K562 (cell line): ENCODE measurements around the gene EIPR1. TPM values are rescaled to one million over a fixed set of nuclear protein-coding genes. Genes with fewer than 3 reads are reported as not detected.
A peak's percentile ranks its signal among the peaks of the same experiment; 100 is the strongest.

Experiments used
- ATAC-seq: fragments of 200-7000 bp; cut with Tn5 transposase; 3 replicates; pipeline ENCODE4 v1.9.1; 2020; ENCODE audit warnings: moderate library complexity
- BruUV-seq: library from RNA; stranded (reverse); fragments of 400-500 nt; replicated peaks from 2 replicates; lab custom pipeline; 2021; lab: Mats Ljungman, UMichigan
- CTCF ChIA-PET: fragments of 300-600 bp; formaldehyde crosslinking; extraction: SDS; loops from one replicate; lab custom pipeline; 2021; ENCODE audit warnings: low intra/inter-chr PET ratio; lab: Yijun Ruan, JAX
- POLR2A ChIA-PET: fragments of 300-600, 350-650 bp; sonication (Branson Sonifier 250); formaldehyde crosslinking; extraction: SDS; loops from one replicate; lab custom pipeline; 2021; ENCODE audit warnings: antibody characterized with exemption, inconsistent platforms; lab: Yijun Ruan, JAX
- DNase-seq, 4 experiments: peaks; one replicate each; pipeline versions ENCODE4 v3.0.0 to v3.0.0-alpha.2; 2011 to 2018; ENCODE audit warnings: low spot score in 3 of 4, mixed read lengths in 3 of 4; ENCODE audit errors: extremely low read depth in 1 of 4
- FAIRE-seq: peaks from 2 replicates; lab custom pipeline; 2011; peaks lifted over from hg19 to GRCh38; lab: Jason Lieb, UNC
- H2AFZ ChIP-seq: 2 replicates; pipeline ENCODE4 v1.6.0; 2011; ENCODE audit warnings: low read depth, low read length, control low read depth, inconsistent platforms
- H3K27ac ChIP-seq: fragments of 200-600 bp; 3 replicates; pipeline ENCODE4 v1.8.0; 2011; ENCODE audit warnings: low read depth, mild to moderate bottlenecking, control low read depth, inconsistent platforms, low read length, moderate library complexity, mixed read lengths; ENCODE audit errors: extremely low read depth
- H3K27me3 ChIP-seq, 2 experiments: fragments of 300-600 bp in 1 of 2; 2 replicates in 1 of 2; 3 replicates in 1 of 2; pipeline versions ENCODE4 v1.6.0 to v1.8.0; 2011; ENCODE audit warnings: inconsistent platforms in 2 of 2, low read length in 2 of 2, mild to moderate bottlenecking in 1 of 2, mixed read lengths in 1 of 2, moderate library complexity in 1 of 2; ENCODE audit not compliant: control insufficient read depth in 2 of 2, insufficient read depth in 2 of 2
- H3K36me3 ChIP-seq: fragments of 300-600 bp; 3 replicates; pipeline ENCODE4 v1.8.0; 2011; ENCODE audit warnings: mild to moderate bottlenecking, low read length, inconsistent platforms; ENCODE audit not compliant: control insufficient read depth, insufficient read depth
- H3K4me1 ChIP-seq, 2 experiments: fragments of 200-600 bp in 1 of 2; replicated peaks in 1 of 2; 2 replicates in 1 of 2; 3 replicates in 1 of 2; pipeline versions ENCODE4 v1.5.1 to v1.8.0; 2011; ENCODE audit warnings: inconsistent platforms in 2 of 2, low read length in 2 of 2, mild to moderate bottlenecking in 1 of 2, mixed read lengths in 1 of 2, moderate library complexity in 1 of 2; ENCODE audit not compliant: control insufficient read depth in 2 of 2, insufficient read depth in 2 of 2
- H3K4me2 ChIP-seq: 2 replicates; pipeline ENCODE4 v1.6.1; 2011; ENCODE audit warnings: low read length, control low read depth, inconsistent platforms, mixed read lengths; ENCODE audit not compliant: insufficient read depth
- H3K4me3 ChIP-seq: fragments of 200-600 bp; sonication (generic), shearing (Covaris generic); 2 replicates; pipeline ENCODE4 v1.5.1; 2016; ENCODE audit warnings: control low read depth, inconsistent platforms
- H3K79me2 ChIP-seq: fragments of 200-600 bp; 3 replicates; pipeline ENCODE4 v1.8.0; 2011; ENCODE audit warnings: low read length, inconsistent platforms; ENCODE audit not compliant: control insufficient read depth, insufficient read depth
- H3K9ac ChIP-seq, 2 experiments: 2 replicates each; pipeline versions ENCODE4 v1.6.0 to v1.6.1; 2011; ENCODE audit warnings: low read depth in 2 of 2, low read length in 2 of 2, control low read depth in 1 of 2, inconsistent platforms in 1 of 2, mild to moderate bottlenecking in 1 of 2, mixed read lengths in 1 of 2; ENCODE audit not compliant: insufficient read depth in 1 of 2
- H3K9me1 ChIP-seq: one replicate; pipeline ENCODE4 v1.6.0; 2011; ENCODE audit warnings: inconsistent platforms, mild to moderate bottlenecking, low read length, moderate library complexity; ENCODE audit not compliant: control insufficient read depth, insufficient read depth
- H3K9me3 ChIP-seq: replicated peaks from 2 replicates; pipeline ENCODE4 v1.5.1; 2011; ENCODE audit warnings: low read depth, low read length, inconsistent platforms; ENCODE audit not compliant: control insufficient read depth, insufficient read depth
- H4K20me1 ChIP-seq: replicated peaks from 2 replicates; pipeline ENCODE4 v1.6.1; 2011; ENCODE audit warnings: low read length, inconsistent platforms, mixed read lengths; ENCODE audit not compliant: control insufficient read depth, insufficient read depth
- CHD1 ChIP-seq: fragments of 200-600 bp; sonication (generic); IDR thresholded peaks from one replicate; pipeline ENCODE4 v1.6.1; 2012; ENCODE audit warnings: mild to moderate bottlenecking, moderate library complexity, low read length, inconsistent platforms
- CREB1 ChIP-seq, 2 experiments: sonication (generic) in 1 of 2; formaldehyde crosslinking in 1 of 2; IDR thresholded peaks; 2 replicates each; pipeline versions ENCODE4 v1.6.1 to v1.8.0; 2012 to 2022; ENCODE audit warnings: inconsistent platforms in 1 of 2, mild to moderate bottlenecking in 1 of 2, missing genetic modification reagents in 1 of 2, moderate library complexity in 1 of 2
- E2F4 ChIP-seq: sonication (generic); formaldehyde crosslinking; IDR thresholded peaks from 2 replicates; pipeline ENCODE4 v1.8.0; 2022; ENCODE audit warnings: mild to moderate bottlenecking, low read depth, missing genetic modification reagents
- ETV1 ChIP-seq: fragments of 450-650 bp; conservative IDR thresholded peaks from 2 replicates; pipeline ENCODE4 v1.6.1; 2016; ENCODE audit warnings: missing genetic modification characterization, control low read depth, low read depth, missing compliant biosample characterization
- MCM5 ChIP-seq: fragments of 450-650 bp; IDR thresholded peaks from 2 replicates; pipeline ENCODE4 v1.6.1; 2016; ENCODE audit warnings: low read depth
- MYNN ChIP-seq, 2 experiments: sonication (generic); formaldehyde crosslinking in 1 of 2; IDR thresholded peaks; 2 replicates each; pipeline versions ENCODE4 v1.5.0 to v1.6.1; 2016 to 2020; ENCODE audit warnings: antibody characterized with exemption in 1 of 2, missing genetic modification reagents in 1 of 2
- NR2C1 ChIP-seq, 2 experiments: fragments of 450-650 bp; IDR thresholded peaks; 2 replicates each; pipeline ENCODE4 v1.6.1; 2017; ENCODE audit warnings: mild to moderate bottlenecking in 2 of 2, antibody characterized with exemption in 1 of 2, inconsistent platforms in 1 of 2, missing compliant biosample characterization in 1 of 2, missing genetic modification characterization in 1 of 2
- NR2C2 ChIP-seq, 2 experiments: fragments of 200-800 bp in 1 of 2; sonication (Bioruptor generic) in 1 of 2; sonication (generic) in 1 of 2; formaldehyde crosslinking in 1 of 2; IDR thresholded peaks; 2 replicates each; pipeline versions ENCODE4 v1.6.1 to v1.8.0; 2016 to 2022; ENCODE audit warnings: mild to moderate bottlenecking in 1 of 2, missing compliant biosample characterization in 1 of 2, missing genetic modification characterization in 1 of 2, missing genetic modification reagents in 1 of 2
- POLR2AphosphoS2 ChIP-seq: IDR thresholded peaks from 2 replicates; pipeline ENCODE4 v1.6.1; 2012; ENCODE audit warnings: low read length, improper control_type of control experiment
- RHOXF2B ChIP-seq: fragments of 250-450 bp; sonication (Bioruptor Pico); conservative IDR thresholded peaks from 2 replicates; pipeline ENCODE4 v1.5.1; 2021
- SAFB ChIP-seq: fragments of 200-400 bp; formaldehyde crosslinking; IDR thresholded peaks from 2 replicates; pipeline ENCODE4 v1.6.1; 2017; ENCODE audit warnings: low read depth, low read length, borderline replicate concordance
- SNIP1 ChIP-seq: fragments of 450-650 bp; IDR thresholded peaks from 2 replicates; pipeline ENCODE4 v1.7.1; 2017; ENCODE audit warnings: low read depth, mild to moderate bottlenecking
- ZZZ3 ChIP-seq: fragments of 450-650 bp; IDR thresholded peaks from 2 replicates; pipeline ENCODE4 v1.6.1; 2016; ENCODE audit warnings: antibody characterized with exemption, mild to moderate bottlenecking, moderate library complexity
- WGBS: fragments of 100-300 bp; shearing (Covaris generic); methylation state at CpG from one replicate; pipeline ENCODE4 v1.1.6; 2016; ENCODE audit warnings: low coverage, mixed read lengths; ENCODE audit not compliant: insufficient coverage; ENCODE audit errors: missing lambda C conversion rate; 5-methylcytosine and 5-hydroxymethylcytosine counted together
- in situ Hi-C: fragments of 300-500 bp; cut with MboI; formaldehyde crosslinking; loops from 4 replicates; pipeline ENCODE4 v1.15.0; 2018; ENCODE audit warnings: inconsistent platforms, mixed read lengths
- intact Hi-C: fragments of 100-400 bp; cut with micrococcal nuclease; formaldehyde crosslinking; loops from 2 replicates; pipeline ENCODE4 v1.14.2; 2022
- polyA plus RNA-seq, 8 experiments: library from polyadenylated mRNA; depleted of rRNA in 4 of 8; stranded (reverse) in 5 of 8; unstranded in 3 of 8; fragments of >200 nt; fragmentation: Nextera tagmentation in 2 of 8; fragmentation: Illumina TruSeq in 1 of 8; extraction: Ambion mirVana in 2 of 8; extraction: Trizol in 1 of 8; gene quantifications; 2 replicates each; pipeline versions ENCODE4 v1.2.1 to v1.2.3, GENCODE V29; 2011 to 2014; ENCODE audit warnings: inconsistent platforms in 1 of 8, missing spikeins in 1 of 8
- total RNA-seq, 7 experiments: library from RNA; depleted of rRNA in 6 of 7; stranded (reverse); fragments of >200 nt in 6 of 7; fragmentation: Illumina TruSeq in 2 of 7; extraction: Trizol in 2 of 7; gene quantifications; 2 replicates each; pipeline versions ENCODE4 v1.2.1 to v1.2.3, GENCODE V29; 2011 to 2021; ENCODE audit warnings: low replicate concordance in 1 of 7
- TF ChIP-seq, protein P1 (sequence below): IDR thresholded peaks from 2 replicates; pipeline ENCODE4 v1.6.1; 2012; ENCODE audit warnings: low read depth, low read length, improper control_type of control experiment, borderline replicate concordance
- TF ChIP-seq, protein P2 (sequence below): fragments of 250-450 bp; sonication (Bioruptor Pico); IDR thresholded peaks from 2 replicates; pipeline ENCODE4 v1.5.0; 2021
- TF ChIP-seq, protein P3 (sequence below): sonication (generic); formaldehyde crosslinking; IDR thresholded peaks from 2 replicates; pipeline ENCODE4 v1.8.0; 2022; ENCODE audit warnings: mild to moderate bottlenecking, missing genetic modification reagents

EIPR1 gene
- total and polyA plus RNA-seq, 9 of the 15 experiments (the other 6 are each of a cell fraction or from before 2014, with no cell fraction given) = 19.9 to 54.4 (median 35.9) TPM

DNA sequence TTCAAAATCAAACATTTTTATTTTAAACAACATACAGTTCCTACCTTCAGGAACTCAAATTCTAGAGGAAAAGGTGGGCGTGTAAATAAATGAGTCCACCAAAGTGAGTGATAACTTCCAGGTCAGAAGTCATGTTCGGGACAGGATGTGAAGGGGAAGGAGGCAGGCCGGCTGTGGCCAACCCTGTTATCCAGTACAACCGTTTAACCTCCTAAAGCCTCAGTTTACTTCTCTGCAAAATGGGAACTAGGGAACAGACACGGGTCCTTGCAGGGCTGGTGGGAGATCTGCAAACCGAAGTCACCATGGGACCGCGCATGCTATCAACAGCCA lies 373 bp downstream of the EIPR1 start:
- no peaks in the 10 kb centered on the region for H3K27me3 ChIP-seq
- peak overlapping the region; percentile 89 for H2AFZ ChIP-seq
- ChIA-PET CTCF (no interaction called here), POLR2A (interaction anchor here (0.7 to 1.8 kb wide), 5 partner anchors 10 to 284 kb away, joined by 3 to 6 read pairs (median 3); no protein-coding TSS in a partner anchor)
- in situ Hi-C loops = no loop called here
- peak overlapping the region; percentile 89 for H3K27ac ChIP-seq
- no peak for FAIRE-seq
- intact Hi-C loops = no loop called here
- 0% methylated on average over 7 of the region's 8 CpGs for WGBS
- no peaks in the 10 kb centered on the region for H3K9me1 ChIP-seq
- TSS peak; percentile 76 for BruUV-seq
- peaks cover 61% of the 10 kb centered on the region for H3K79me2 ChIP-seq
- no peaks in the 10 kb centered on the region for H3K9me3 ChIP-seq
- H3K4me2 ChIP-seq = peak overlapping the region; percentile 96
- ATAC-seq = peak; percentile 28
- H3K9ac ChIP-seq = peak overlapping the region; percentile 82 to 93
- H3K36me3 ChIP-seq = peaks cover 23% of the 10 kb centered on the region; the same call in 2 of the 3 replicates
- no peaks in the 10 kb centered on the region for H4K20me1 ChIP-seq
- H3K4me3 ChIP-seq = peak overlapping the region; percentile 88
- peaks cover 17 to 29% of the 10 kb centered on the region in 2 experiments for H3K4me1 ChIP-seq
- peak in 3 of 4 experiments; percentile 49 to 69 (median 53) for DNase-seq
- TF ChIP-seq SAFB (no peak), SNIP1 (no peak), RHOXF2B (CRISPR knock-in tag) (no peak), NR2C1 (IDR thresholded peaks at IDR 0.05) (peak; percentile 96), NR2C1 (tag; IDR thresholded peaks at IDR 0.05) (peak; percentile 96), ETV1 (tag) (0 out of 2 replicates have a peak, but pooled peaks have one; percentile 10), MYNN (IDR thresholded peaks at IDR 0.05) (no peak), MYNN (CRISPR knock-in tag; IDR thresholded peaks at IDR 0.05) (no peak), POLR2AphosphoS2 (no peak), E2F4 (CRISPR knock-in tag) (peak; percentile 47; the same call in 1 of the 2 replicates), ZZZ3 (no peak), MCM5 (no peak), NR2C2 (CRISPR knock-in tag; IDR thresholded peaks at IDR 0.05) (peak; percentile 92), NR2C2 (tag; IDR thresholded peaks at IDR 0.05) (peak; percentile 98), CHD1 (peak; percentile 56), CREB1 (IDR thresholded peaks at IDR 0.05) (no peak), CREB1 (CRISPR knock-in tag; IDR thresholded peaks at IDR 0.05) (no peak)
- TF ChIP-seq, protein P1, sequence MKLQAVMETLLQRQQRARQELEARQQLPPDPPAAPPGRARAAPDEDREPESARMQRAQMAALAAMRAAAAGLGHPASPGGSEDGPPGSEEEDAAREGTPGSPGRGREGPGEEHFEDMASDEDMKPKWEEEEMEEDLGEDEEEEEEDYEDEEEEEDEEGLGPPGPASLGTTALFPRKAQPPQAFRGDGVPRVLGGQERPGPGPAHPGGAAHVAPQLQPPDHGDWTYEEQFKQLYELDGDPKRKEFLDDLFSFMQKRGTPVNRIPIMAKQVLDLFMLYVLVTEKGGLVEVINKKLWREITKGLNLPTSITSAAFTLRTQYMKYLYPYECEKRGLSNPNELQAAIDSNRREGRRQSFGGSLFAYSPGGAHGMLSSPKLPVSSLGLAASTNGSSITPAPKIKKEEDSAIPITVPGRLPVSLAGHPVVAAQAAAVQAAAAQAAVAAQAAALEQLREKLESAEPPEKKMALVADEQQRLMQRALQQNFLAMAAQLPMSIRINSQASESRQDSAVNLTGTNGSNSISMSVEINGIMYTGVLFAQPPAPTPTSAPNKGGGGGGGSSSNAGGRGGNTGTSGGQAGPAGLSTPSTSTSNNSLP = no peak
- TF ChIP-seq, protein P2, sequence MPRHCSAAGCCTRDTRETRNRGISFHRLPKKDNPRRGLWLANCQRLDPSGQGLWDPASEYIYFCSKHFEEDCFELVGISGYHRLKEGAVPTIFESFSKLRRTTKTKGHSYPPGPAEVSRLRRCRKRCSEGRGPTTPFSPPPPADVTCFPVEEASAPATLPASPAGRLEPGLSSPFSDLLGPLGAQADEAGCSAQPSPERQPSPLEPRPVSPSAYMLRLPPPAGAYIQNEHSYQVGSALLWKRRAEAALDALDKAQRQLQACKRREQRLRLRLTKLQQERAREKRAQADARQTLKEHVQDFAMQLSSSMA (CRISPR knock-in tag) = no peak
- TF ChIP-seq, protein P3, sequence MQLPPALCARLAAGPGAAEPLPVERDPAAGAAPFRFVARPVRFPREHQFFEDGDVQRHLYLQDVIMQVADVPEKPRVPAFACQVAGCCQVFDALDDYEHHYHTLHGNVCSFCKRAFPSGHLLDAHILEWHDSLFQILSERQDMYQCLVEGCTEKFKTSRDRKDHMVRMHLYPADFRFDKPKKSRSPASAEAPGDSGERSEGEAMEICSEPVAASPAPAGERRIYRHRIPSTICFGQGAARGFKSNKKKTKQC = no peak
